GM21529 (cell line): Measurements from ENCODE around the gene NEUROG1.

Experiments used
- ATAC-seq: cut with Tn5 transposase; IDR thresholded peaks from one replicate; pipeline ENCODE4 v1.9.1; 2021; ENCODE audit not compliant: unreplicated experiment

The NEUROG1 gene

GRCh38 chr5:135565266-135565665, 29.5 kb upstream of the NEUROG1 start:
- no peak for ATAC-seq

GRCh38 chr5:135564331-135564730, 28.6 kb upstream of the NEUROG1 start:
- ATAC-seq = no peak

GRCh38 chr5:135561266-135561665, 25.5 kb upstream of the NEUROG1 start:
- ATAC-seq = no peak

GRCh38 chr5:135560858-135561257, 25.1 kb upstream of the NEUROG1 start:
- peak; percentile 94 for ATAC-seq

- ATAC-seq = no peak
Observed at GRCh38 chr5:135559354-135559753, 23.6 kb upstream of the NEUROG1 start.

- no peak for ATAC-seq
Observed at GRCh38 chr5:135557076-135557838, 21.5 kb upstream of the NEUROG1 start.

GRCh38 chr5:135556620-135557019, 20.9 kb upstream of the NEUROG1 start:
- no peak for ATAC-seq

- no peak for ATAC-seq
Observed at GRCh38 chr5:135555530-135555929, 19.8 kb upstream of the NEUROG1 start.

- ATAC-seq = no peak
Observed at GRCh38 chr5:135553688-135554462, 18.1 kb upstream of the NEUROG1 start.

- ATAC-seq = peak; percentile 79
Observed at GRCh38 chr5:135551593-135552447, 16.1 kb upstream of the NEUROG1 start.

- no peak for ATAC-seq
Observed at GRCh38 chr5:135549413-135549812, 13.6 kb upstream of the NEUROG1 start.

GRCh38 chr5:135547590-135548254, 12.0 kb upstream of the NEUROG1 start:
- no peak for ATAC-seq

- no peak for ATAC-seq
Observed at GRCh38 chr5:135546912-135547311, 11.1 kb upstream of the NEUROG1 start.

GRCh38 chr5:135546101-135546500, 10.3 kb upstream of the NEUROG1 start:
- ATAC-seq = no peak

- no peak for ATAC-seq
Observed at GRCh38 chr5:135545099-135545498, 9.3 kb upstream of the NEUROG1 start.

- no peak for ATAC-seq
Observed at GRCh38 chr5:135543485-135544304, 7.9 kb upstream of the NEUROG1 start.

GRCh38 chr5:135543001-135543484, 7.3 kb upstream of the NEUROG1 start:
- no peak for ATAC-seq

GRCh38 chr5:135541807-135542502, 6.2 kb upstream of the NEUROG1 start:
- ATAC-seq = no peak

GRCh38 chr5:135539430-135540005, 3.8 kb upstream of the NEUROG1 start:
- no peak for ATAC-seq
